Kidney epithelial cell (primary cell): ENCODE data around the gene PPME1. TPM values are rescaled to one million over a fixed set of nuclear protein-coding genes. Genes with fewer than 3 reads are reported as not detected.

Experiments
- DNase-seq: peaks from one replicate; pipeline ENCODE4 v3.0.0-alpha.2; 2010; ENCODE audit warnings: low read depth
- H3K27me3 ChIP-seq: 2 replicates; pipeline ENCODE4 v1.6.0; 2011; ENCODE audit warnings: low read length; ENCODE audit not compliant: control insufficient read depth, insufficient read depth
- H3K36me3 ChIP-seq: 2 replicates; pipeline ENCODE4 v1.5.1; 2011; ENCODE audit warnings: low read length; ENCODE audit not compliant: control insufficient read depth, insufficient read depth
- H3K4me3 ChIP-seq: 2 replicates; pipeline ENCODE4 v1.5.1; 2011; ENCODE audit warnings: low read depth, mild to moderate bottlenecking, control low read depth, low read length
- total RNA-seq: library from RNA; depleted of rRNA; stranded (reverse); fragments of >200 nt; gene quantifications from 2 replicates; pipeline ENCODE4 v1.2.3, GENCODE V29; 2015
- TF ChIP-seq, protein P1 (sequence below): IDR thresholded peaks from 2 replicates; pipeline ENCODE4 v1.5.1; 2011; ENCODE audit warnings: mild to moderate bottlenecking, moderate library complexity, low read length, control low read depth, inconsistent platforms; ENCODE audit not compliant: insufficient read depth, poor library complexity, severe bottlenecking

The PPME1 gene
- total RNA-seq, 1 donor from 2014 or later: 29.2 TPM

DNA sequence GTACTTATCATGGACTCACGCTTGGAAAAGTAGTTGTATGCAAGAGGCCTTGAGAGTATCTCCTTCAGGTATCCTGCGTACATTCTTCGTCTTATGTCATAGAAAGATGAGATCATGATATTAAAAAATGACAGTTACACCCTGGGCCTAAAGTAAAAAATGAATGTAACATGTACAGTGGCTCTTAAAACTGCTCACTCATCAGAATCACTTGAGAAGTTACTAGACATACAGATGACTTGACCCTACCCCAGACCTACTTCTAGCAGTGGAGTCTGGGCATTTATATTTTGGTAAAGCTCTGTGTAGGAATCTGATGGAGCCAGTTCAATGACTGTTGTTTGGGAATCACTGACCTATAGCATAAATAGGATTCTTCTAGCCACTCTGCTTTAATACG, 54.5 kb downstream of the PPME1 start:
- DNase-seq: no peak
- H3K4me3 ChIP-seq: no peak overlapping the region
- TF ChIP-seq, protein P1, sequence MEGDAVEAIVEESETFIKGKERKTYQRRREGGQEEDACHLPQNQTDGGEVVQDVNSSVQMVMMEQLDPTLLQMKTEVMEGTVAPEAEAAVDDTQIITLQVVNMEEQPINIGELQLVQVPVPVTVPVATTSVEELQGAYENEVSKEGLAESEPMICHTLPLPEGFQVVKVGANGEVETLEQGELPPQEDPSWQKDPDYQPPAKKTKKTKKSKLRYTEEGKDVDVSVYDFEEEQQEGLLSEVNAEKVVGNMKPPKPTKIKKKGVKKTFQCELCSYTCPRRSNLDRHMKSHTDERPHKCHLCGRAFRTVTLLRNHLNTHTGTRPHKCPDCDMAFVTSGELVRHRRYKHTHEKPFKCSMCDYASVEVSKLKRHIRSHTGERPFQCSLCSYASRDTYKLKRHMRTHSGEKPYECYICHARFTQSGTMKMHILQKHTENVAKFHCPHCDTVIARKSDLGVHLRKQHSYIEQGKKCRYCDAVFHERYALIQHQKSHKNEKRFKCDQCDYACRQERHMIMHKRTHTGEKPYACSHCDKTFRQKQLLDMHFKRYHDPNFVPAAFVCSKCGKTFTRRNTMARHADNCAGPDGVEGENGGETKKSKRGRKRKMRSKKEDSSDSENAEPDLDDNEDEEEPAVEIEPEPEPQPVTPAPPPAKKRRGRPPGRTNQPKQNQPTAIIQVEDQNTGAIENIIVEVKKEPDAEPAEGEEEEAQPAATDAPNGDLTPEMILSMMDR: no peak
- no peaks in the 10 kb centered on the region for H3K27me3 ChIP-seq
- no peaks in the 10 kb centered on the region for H3K36me3 ChIP-seq

GRCh38 chr11:74226907-74227306, 55.8 kb downstream of the PPME1 start:
- no peak for DNase-seq
- H3K4me3 ChIP-seq: no peak overlapping the region
- TF ChIP-seq, protein P1: no peak
- H3K36me3 ChIP-seq: no peaks in the 10 kb centered on the region
- no peaks in the 10 kb centered on the region for H3K27me3 ChIP-seq

DNA sequence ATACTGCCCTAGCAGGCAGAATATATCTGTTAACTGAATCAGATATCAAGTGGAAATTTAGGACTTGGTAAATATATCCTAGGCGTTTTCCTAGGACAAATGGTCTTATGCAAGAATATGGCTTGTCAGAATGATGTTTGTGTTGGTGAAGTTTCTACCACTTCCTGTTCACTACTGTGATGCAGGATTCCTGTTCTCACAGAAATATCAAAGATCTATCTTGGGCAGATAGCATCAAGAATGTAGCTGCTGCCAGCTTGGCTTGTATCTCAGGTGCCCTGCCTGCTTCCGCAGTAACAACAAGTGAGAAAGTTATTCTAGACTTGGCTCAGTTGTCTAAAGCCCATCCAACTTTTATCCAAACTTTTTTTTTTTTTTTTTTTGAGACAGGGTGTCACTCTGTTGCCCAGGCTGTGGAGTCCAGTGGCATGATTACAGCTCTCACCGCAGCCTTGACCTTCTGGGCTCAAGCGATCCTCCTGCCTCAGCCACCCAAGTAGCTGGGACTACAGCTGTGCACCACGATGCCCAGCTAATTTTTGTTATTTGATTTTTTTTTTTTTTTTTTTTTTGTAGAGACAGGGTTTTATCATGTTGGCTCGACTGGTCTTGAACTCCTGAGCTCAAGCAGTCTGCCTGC, 61.3 kb downstream of the PPME1 start:
- Histone ChIP-seq H3K4me3 (no peak overlapping the region), H3K27me3 (no peaks in the 10 kb centered on the region), H3K36me3 (no peaks in the 10 kb centered on the region)
- TF ChIP-seq, protein P1: no peak
- DNase-seq: no peak

- H3K27me3 ChIP-seq: no peaks in the 10 kb centered on the region
- TF ChIP-seq, protein P1: no peak
- DNase-seq: no peak
- H3K4me3 ChIP-seq: no peak overlapping the region
- no peaks in the 10 kb centered on the region for H3K36me3 ChIP-seq
Measured at GRCh38 chr11:74233683-74234082, 62.6 kb downstream of the PPME1 start.

DNA sequence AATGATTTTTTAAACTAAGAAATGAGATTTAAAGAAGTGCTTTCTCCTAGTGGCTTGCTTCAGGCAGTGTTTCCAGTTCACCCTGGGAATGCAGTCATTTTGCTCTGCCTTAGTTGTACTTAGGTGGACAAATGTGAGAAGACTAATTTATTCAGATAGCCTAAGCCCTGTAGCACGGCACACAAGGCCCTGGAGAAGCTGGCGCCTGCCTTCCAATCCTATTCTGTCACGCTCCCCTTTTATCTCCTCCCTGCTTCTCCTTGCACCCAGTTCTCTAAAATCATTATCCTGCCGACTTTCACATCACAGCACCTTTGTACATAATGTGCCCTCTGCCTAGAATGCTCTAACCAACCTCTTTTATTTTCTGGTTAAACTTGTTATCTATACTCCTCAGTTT, 64.0 kb downstream of the PPME1 start:
- no peak overlapping the region for H3K4me3 ChIP-seq
- H3K36me3 ChIP-seq: no peaks in the 10 kb centered on the region
- DNase-seq: no peak
- H3K27me3 ChIP-seq: no peaks in the 10 kb centered on the region
- TF ChIP-seq, protein P1: no peak

DNA sequence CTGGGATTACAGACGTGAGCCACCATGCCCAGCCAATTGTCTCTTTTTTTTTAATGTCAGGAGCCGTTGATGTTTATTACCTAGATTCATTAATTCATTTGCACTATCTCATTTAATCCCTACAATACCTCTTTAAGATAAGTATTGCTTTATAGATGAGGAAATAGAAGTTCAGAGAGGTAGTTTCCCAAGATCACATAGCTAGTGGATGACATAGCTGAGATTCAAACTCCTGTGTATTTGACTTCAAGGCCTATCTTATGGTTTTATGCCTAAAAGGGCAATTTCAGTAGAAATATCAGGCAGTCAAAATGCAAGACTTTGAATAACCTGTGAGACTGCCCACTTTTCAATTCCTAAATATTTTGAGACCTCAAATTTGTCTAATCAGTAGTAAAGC, 66.5 kb downstream of the PPME1 start:
- Histone ChIP-seq H3K4me3 (no peak overlapping the region), H3K27me3 (no peaks in the 10 kb centered on the region), H3K36me3 (no peaks in the 10 kb centered on the region)
- TF ChIP-seq, protein P1: no peak
- DNase-seq: no peak
